Progenitor cell of endocrine pancreas (in vitro differentiated cells): ENCODE results near the gene SLC18A3. TPM values are rescaled to one million over a fixed set of nuclear protein-coding genes. Genes with fewer than 3 reads are reported as not detected.

ENCODE experiments used
- DNase-seq: peaks from one replicate; pipeline ENCODE4 v3.0.0; 2021; ENCODE audit warnings: low spot score; ENCODE audit not compliant: unreplicated experiment
- H3K27ac Mint-ChIP-seq: 2 replicates; pipeline ENCODE4 v1.8.0; 2021; ENCODE audit warnings: mild to moderate bottlenecking, moderate library complexity, mixed read lengths
- H3K27me3 Mint-ChIP-seq: 2 replicates; pipeline ENCODE4 v1.8.0; 2021; ENCODE audit warnings: mixed read lengths
- H3K36me3 Mint-ChIP-seq: 2 replicates; pipeline ENCODE4 v1.8.0; 2022; ENCODE audit warnings: mixed read lengths; ENCODE audit not compliant: insufficient read depth
- H3K4me1 Mint-ChIP-seq: 2 replicates; pipeline ENCODE4 v1.8.0; 2021; ENCODE audit warnings: low read depth, mixed read lengths
- H3K4me3 Mint-ChIP-seq: 2 replicates; pipeline ENCODE4 v1.8.0; 2021; ENCODE audit warnings: low read depth, mild to moderate bottlenecking, moderate library complexity, mixed read lengths
- H3K9me3 Mint-ChIP-seq: 2 replicates; pipeline ENCODE4 v1.8.0; 2021; ENCODE audit warnings: low read depth, mixed read lengths
- CTCF ChIP-seq: fragments of 200-600 bp; sonication (generic); IDR thresholded peaks from one replicate; pipeline ENCODE4 v1.5.0; 2021; ENCODE audit warnings: antibody characterized with exemption, mild to moderate bottlenecking; ENCODE audit not compliant: unreplicated experiment
- total RNA-seq: library from RNA; stranded (reverse); gene quantifications from 2 replicates; pipeline ENCODE4 v1.2.1, GENCODE V29; 2021

The SLC18A3 gene
- total RNA-seq, 1 donor from 2014 or later, result not detected

- Mint-ChIP-seq H3K36me3 (no peaks in the 10 kb centered on the region), H3K27ac (no peak overlapping the region), H3K27me3 (peaks cover 70% of the 10 kb centered on the region), H3K4me1 (no peaks in the 10 kb centered on the region), H3K4me3 (no peak overlapping the region), H3K9me3 (no peaks in the 10 kb centered on the region)
- TF ChIP-seq CTCF, result no peak
- DNase-seq, result no peak
These were observed 11.1 kb upstream of the SLC18A3 start for GRCh38 chr10:49598986-49599385.

- Mint-ChIP-seq H3K4me1 (no peaks in the 10 kb centered on the region), H3K4me3 (no peak overlapping the region), H3K27ac (no peak overlapping the region), H3K9me3 (no peaks in the 10 kb centered on the region), H3K27me3 (peaks cover 74% of the 10 kb centered on the region), H3K36me3 (no peaks in the 10 kb centered on the region)
- DNase-seq, result no peak
- TF ChIP-seq CTCF, result no peak
These were observed 10.6 kb upstream of the SLC18A3 start for GRCh38 chr10:49599546-49599945.

GRCh38 chr10:49600046-49600445, 10.1 kb upstream of the SLC18A3 start:
- no peak for DNase-seq
- Mint-ChIP-seq H3K4me3 (no peak overlapping the region), H3K27me3 (peaks cover 76% of the 10 kb centered on the region), H3K27ac (no peak overlapping the region), H3K9me3 (no peaks in the 10 kb centered on the region), H3K4me1 (no peaks in the 10 kb centered on the region), H3K36me3 (no peaks in the 10 kb centered on the region)
- no peak for TF ChIP-seq CTCF

GRCh38 chr10:49600781-49601400, 9.2 kb upstream of the SLC18A3 start:
- TF ChIP-seq CTCF, result no peak
- H3K36me3 Mint-ChIP-seq, result no peaks in the 10 kb centered on the region
- H3K27ac Mint-ChIP-seq, result no peak overlapping the region
- H3K4me3 Mint-ChIP-seq, result no peak overlapping the region
- no peaks in the 10 kb centered on the region for H3K9me3 Mint-ChIP-seq
- no peak for DNase-seq
- no peaks in the 10 kb centered on the region for H3K4me1 Mint-ChIP-seq
- peaks cover 80% of the 10 kb centered on the region for H3K27me3 Mint-ChIP-seq

GRCh38 chr10:49601857-49602256, 8.3 kb upstream of the SLC18A3 start:
- no peak for TF ChIP-seq CTCF
- no peak overlapping the region for H3K27ac Mint-ChIP-seq
- no peak for DNase-seq
- H3K27me3 Mint-ChIP-seq, result peaks cover 83% of the 10 kb centered on the region
- H3K36me3 Mint-ChIP-seq, result no peaks in the 10 kb centered on the region
- H3K9me3 Mint-ChIP-seq, result no peaks in the 10 kb centered on the region
- H3K4me3 Mint-ChIP-seq, result no peak overlapping the region
- H3K4me1 Mint-ChIP-seq, result no peaks in the 10 kb centered on the region
